H1 (cell line): ENCODE results near the gene FHIP2A. TPM values are rescaled to one million over a fixed set of nuclear protein-coding genes. Genes with fewer than 3 reads are reported as not detected.

Experiments
- CTCF ChIA-PET: fragments of 300-600 bp; sonication (Branson Sonifier 250); formaldehyde crosslinking; loops from one replicate; lab custom pipeline; 2021; ENCODE audit not compliant: partially characterized antibody; lab: Charles Lee
- POLR2A ChIA-PET: fragments of 300-600 bp; sonication (Branson Sonifier 250); formaldehyde crosslinking; loops from one replicate; lab custom pipeline; 2021; ENCODE audit warnings: inconsistent platforms; ENCODE audit not compliant: partially characterized antibody; lab: Charles Lee
- DNase-seq, 2 experiments: peaks; one replicate each; pipeline versions ENCODE4 v3.0.0 to v3.0.0-alpha.2; 2010 to 2022; ENCODE audit warnings: low spot score in 2 of 2, low read depth in 1 of 2, mixed read lengths in 1 of 2
- FAIRE-seq: peaks from 2 replicates; lab custom pipeline; 2011; peaks lifted over from hg19 to GRCh38; lab: Jason Lieb, UNC
- H2AFZ ChIP-seq: 2 replicates; pipeline ENCODE4 v1.8.1; 2012; ENCODE audit warnings: low read length, inconsistent platforms
- H2AK5ac ChIP-seq: 2 replicates; pipeline ENCODE4 v1.6.1; 2013; ENCODE audit warnings: low read depth, low read length
- H2BK120ac ChIP-seq: replicated peaks from 2 replicates; pipeline ENCODE3; 2013; ENCODE audit warnings: low read depth, low read length, inconsistent platforms
- H2BK12ac ChIP-seq: 2 replicates; pipeline ENCODE4 v1.6.1; 2013; ENCODE audit warnings: low read depth, low read length
- H2BK15ac ChIP-seq: 2 replicates; pipeline ENCODE4 v1.6.1; 2013; ENCODE audit warnings: low read length
- H2BK20ac ChIP-seq: 2 replicates; pipeline ENCODE4 v1.6.1; 2013; ENCODE audit warnings: low read length
- H2BK5ac ChIP-seq: 2 replicates; pipeline ENCODE4 v1.6.1; 2013; ENCODE audit warnings: low read depth, low read length
- H3K14ac ChIP-seq: 2 replicates; pipeline ENCODE4 v1.6.1; 2013; ENCODE audit warnings: inconsistent platforms; ENCODE audit not compliant: insufficient read length
- H3K18ac ChIP-seq: 2 replicates; pipeline ENCODE4 v1.6.1; 2013; ENCODE audit warnings: low read length; ENCODE audit errors: extremely low read depth
- H3K23ac ChIP-seq: 2 replicates; pipeline ENCODE4 v1.6.1; 2013; ENCODE audit warnings: inconsistent platforms; ENCODE audit not compliant: insufficient read length
- H3K23me2 ChIP-seq: 2 replicates; pipeline ENCODE4 v1.6.1; 2013; ENCODE audit warnings: low read depth, low read length
- H3K27ac ChIP-seq: 2 replicates; pipeline ENCODE4 v1.6.1; 2011; ENCODE audit warnings: low read depth, low read length, inconsistent platforms
- H3K27me3 ChIP-seq, 4 experiments: replicated peaks in 1 of 4; 1 replicate in 1 of 4; 2 replicates in 3 of 4; pipeline versions ENCODE4 v1.6.1 to v1.8.1; 2011 to 2013; ENCODE audit warnings: low read length in 3 of 4, mild to moderate bottlenecking in 3 of 4, inconsistent platforms in 2 of 4, mixed read lengths in 2 of 4, moderate library complexity in 1 of 4; ENCODE audit not compliant: control insufficient read depth in 3 of 4, insufficient read depth in 3 of 4; ENCODE audit errors: extremely low read depth in 1 of 4
- H3K36me3 ChIP-seq, 4 experiments: 2 replicates each; pipeline versions ENCODE4 v1.6.1 to v1.8.1; 2011 to 2013; ENCODE audit warnings: mild to moderate bottlenecking in 4 of 4, low read length in 3 of 4, moderate library complexity in 2 of 4, control low read depth in 1 of 4, inconsistent platforms in 1 of 4; ENCODE audit not compliant: insufficient read depth in 4 of 4, control insufficient read depth in 2 of 4
- H3K4ac ChIP-seq: replicated peaks from 2 replicates; pipeline ENCODE3; 2013; ENCODE audit warnings: low read length, low read depth, mixed read lengths, inconsistent platforms; ENCODE audit not compliant: insufficient read length
- H3K4me1 ChIP-seq, 4 experiments: replicated peaks in 1 of 4; 1 replicate in 1 of 4; 2 replicates in 3 of 4; pipeline versions ENCODE4 v1.6.1 to v1.8.1; 2011 to 2013; ENCODE audit warnings: low read length in 3 of 4, inconsistent platforms in 2 of 4, mixed read lengths in 1 of 4; ENCODE audit not compliant: insufficient read depth in 4 of 4, control insufficient read depth in 3 of 4
- H3K4me2 ChIP-seq, 2 experiments: 2 replicates each; pipeline versions ENCODE4 v1.6.1 to v1.8.1; 2011 to 2013; ENCODE audit warnings: low read depth in 2 of 2, low read length in 2 of 2, control low read depth in 1 of 2, inconsistent platforms in 1 of 2, mild to moderate bottlenecking in 1 of 2; ENCODE audit not compliant: insufficient read depth in 1 of 2
- H3K4me3 ChIP-seq, 4 experiments: fragments of 200-600, 300-600 bp in 1 of 4; sonication (generic), shearing (Covaris generic), sonication (Bioruptor Twin) in 1 of 4; 2 replicates each; pipeline versions ENCODE4 v1.5.1 to v1.8.1; 2011 to 2016; ENCODE audit warnings: low read length in 4 of 4, low read depth in 3 of 4, control low read depth in 2 of 4, inconsistent platforms in 2 of 4, mild to moderate bottlenecking in 2 of 4, mixed read lengths in 1 of 4, moderate library complexity in 1 of 4; ENCODE audit not compliant: insufficient read depth in 2 of 4; ENCODE audit errors: extremely low read depth in 1 of 4
- H3K56ac ChIP-seq: replicated peaks from 2 replicates; pipeline ENCODE3; 2013; ENCODE audit warnings: low read depth, mild to moderate bottlenecking, mixed read lengths, low read length, inconsistent platforms; ENCODE audit not compliant: insufficient read length
- H3K79me1 ChIP-seq: 2 replicates; pipeline ENCODE4 v1.6.1; 2013; ENCODE audit warnings: low read depth, low read length, control low read depth
- H3K79me2 ChIP-seq, 2 experiments: 2 replicates each; pipeline versions ENCODE4 v1.6.1 to v1.8.1; 2012 to 2013; ENCODE audit warnings: low read length in 2 of 2, mild to moderate bottlenecking in 2 of 2, inconsistent platforms in 1 of 2; ENCODE audit not compliant: insufficient read depth in 2 of 2, control insufficient read depth in 1 of 2
- H3K9ac ChIP-seq, 4 experiments: replicated peaks in 1 of 4; 1 replicate in 1 of 4; 2 replicates in 3 of 4; pipeline versions ENCODE4 v1.6.1 to v1.8.1; 2011 to 2013; ENCODE audit warnings: low read depth in 3 of 4, low read length in 3 of 4, control low read depth in 2 of 4, mild to moderate bottlenecking in 2 of 4, moderate library complexity in 2 of 4, inconsistent platforms in 1 of 4; ENCODE audit errors: extremely low read depth in 1 of 4
- H3K9me3 ChIP-seq, 2 experiments: 2 replicates each; pipeline versions ENCODE4 v1.6.1 to v1.8.1; 2012 to 2013; ENCODE audit warnings: mild to moderate bottlenecking in 2 of 2, moderate library complexity in 2 of 2, control low read depth in 1 of 2, inconsistent platforms in 1 of 2, low read depth in 1 of 2, low read length in 1 of 2, mixed read lengths in 1 of 2; ENCODE audit not compliant: insufficient read depth in 2 of 2
- H4K20me1 ChIP-seq, 2 experiments: replicated peaks in 1 of 2; 2 replicates each; pipeline versions ENCODE3 to v1.8.1; 2011 to 2013; ENCODE audit warnings: inconsistent platforms in 2 of 2, low read length in 2 of 2, mild to moderate bottlenecking in 1 of 2; ENCODE audit not compliant: insufficient read depth in 2 of 2, control insufficient read depth in 1 of 2
- H4K5ac ChIP-seq: 2 replicates; pipeline ENCODE4 v1.6.1; 2013; ENCODE audit warnings: low read length, low read depth, mixed read lengths, inconsistent platforms; ENCODE audit not compliant: insufficient read length
- H4K8ac ChIP-seq: 2 replicates; pipeline ENCODE4 v1.8.0; 2013; ENCODE audit warnings: mild to moderate bottlenecking, moderate library complexity, low read length, inconsistent platforms; ENCODE audit not compliant: insufficient read depth; ENCODE audit errors: extremely low read depth
- H4K91ac ChIP-seq: replicated peaks from 2 replicates; pipeline ENCODE3; 2013; ENCODE audit warnings: low read length, mixed read lengths, inconsistent platforms; ENCODE audit not compliant: insufficient read length
- BCL11A ChIP-seq, 2 experiments: IDR thresholded peaks; one replicate each; pipeline ENCODE4 v1.6.1; 2011; ENCODE audit warnings: low read depth in 2 of 2, low read length in 2 of 2, mild to moderate bottlenecking in 2 of 2
- CREB1 ChIP-seq: IDR thresholded peaks from 2 replicates; pipeline ENCODE4 v1.6.1; 2012; ENCODE audit warnings: inconsistent platforms
- EP300 ChIP-seq, 2 experiments: IDR thresholded peaks; 1 replicate in 1 of 2; 2 replicates in 1 of 2; pipeline ENCODE4 v1.6.1; 2011 to 2012; ENCODE audit warnings: low read depth in 2 of 2, low read length in 2 of 2, mild to moderate bottlenecking in 2 of 2, borderline replicate concordance in 1 of 2, inconsistent platforms in 1 of 2, moderate library complexity in 1 of 2
- EZH2 ChIP-seq: fragments of 200-600 bp; sonication (generic); IDR thresholded peaks from 2 replicates; pipeline ENCODE4 v1.7.1; 2012; ENCODE audit warnings: low read depth, mild to moderate bottlenecking, moderate library complexity, low read length, inconsistent platforms; ENCODE audit not compliant: severe bottlenecking
- FOSL1 ChIP-seq: IDR thresholded peaks from 2 replicates; pipeline ENCODE4 v1.6.1; 2011; ENCODE audit warnings: mild to moderate bottlenecking, low read depth, low read length, moderate library complexity; ENCODE audit not compliant: insufficient read depth
- POLR2A ChIP-seq, 2 experiments: IDR thresholded peaks; 1 replicate in 1 of 2; 2 replicates in 1 of 2; pipeline ENCODE4 v1.6.1; 2011; ENCODE audit warnings: low read depth in 2 of 2, low read length in 2 of 2, mild to moderate bottlenecking in 2 of 2; ENCODE audit errors: control extremely low read depth in 1 of 2
- RFX5 ChIP-seq: IDR thresholded peaks from 2 replicates; pipeline ENCODE4 v1.6.1; 2011; ENCODE audit warnings: low read depth, low read length, improper control_type of control experiment, borderline replicate concordance
- SAP30 ChIP-seq: fragments of 300-600 bp; sonication (generic); IDR thresholded peaks from 2 replicates; pipeline ENCODE4 v1.7.1; 2012; ENCODE audit warnings: low read length, moderate library complexity, mild to moderate bottlenecking, inconsistent platforms; ENCODE audit not compliant: insufficient read depth, insufficient replicate concordance
- SIN3A ChIP-seq, 2 experiments: IDR thresholded peaks in 1 of 2; conservative IDR thresholded peaks in 1 of 2; 2 replicates each; pipeline ENCODE4 v1.6.1; 2011 to 2012; ENCODE audit warnings: low read length in 2 of 2, improper control_type of control experiment in 1 of 2, low read depth in 1 of 2, mild to moderate bottlenecking in 1 of 2
- SUZ12 ChIP-seq: fragments of 200-600 bp; sonication (generic); IDR thresholded peaks from 2 replicates; pipeline ENCODE4 v1.6.1; 2012; ENCODE audit warnings: mild to moderate bottlenecking, inconsistent platforms, low read length, moderate library complexity, mixed read lengths
- WGBS, 2 experiments: shearing (Covaris generic) in 1 of 2; methylation state at CpG; one replicate each; pipeline versions ENCODE4 v1.1.6 to v1.1.7; 2013 to 2015; ENCODE audit warnings: low lambda C conversion rate in 2 of 2, mixed read lengths in 2 of 2, inconsistent platforms in 1 of 2, low coverage in 1 of 2, missing lambda C conversion rate in 1 of 2; ENCODE audit not compliant: insufficient replicate concordance in 2 of 2, insufficient coverage in 1 of 2, insufficient read length in 1 of 2; ENCODE audit errors: extremely low coverage in 1 of 2, missing lambda C conversion rate in 1 of 2; 5-methylcytosine and 5-hydroxymethylcytosine counted together
- polyA plus RNA-seq, 7 experiments: library from polyadenylated mRNA; depleted of rRNA in 3 of 7; stranded (reverse) in 5 of 7; unstranded in 2 of 7; fragments of >200 nt in 5 of 7; fragments of 200-250 nt in 2 of 7; gene quantifications; 1 replicate in 5 of 7; 2 replicates in 1 of 7; 4 replicates in 1 of 7; pipeline versions ENCODE4 v1.2.1 to v1.2.3, GENCODE V29; 2011 to 2013; ENCODE audit warnings: missing spikeins in 2 of 7, mixed read lengths in 2 of 7
- total RNA-seq: library from RNA; stranded (reverse); fragmentation: NEBNext Ultra II Directional; extraction: Animal tissue kit (Norgen Biotek cat#: 25700); gene quantifications from 2 replicates; pipeline ENCODE4 v1.2.1, GENCODE V29; 2021
- TF ChIP-seq, protein P1 (sequence below): IDR thresholded peaks from 2 replicates; pipeline ENCODE4 v1.6.1; 2012; ENCODE audit warnings: inconsistent platforms

FHIP2A gene
- total and polyA plus RNA-seq, 2 of the 8 experiments (the other 6 are each of a cell fraction or from before 2014, with no cell fraction given) = 4.5 to 15.0 TPM

GRCh38 chr10:114800361-114800760 is 21.2 kb upstream of the FHIP2A start:
- Histone ChIP-seq H2BK12ac (no peak overlapping the region), H3K23me2 (peaks cover 1% of the 10 kb centered on the region; the same call in 1 of the 2 replicates), H3K4ac (no peak overlapping the region), H2BK5ac (no peak overlapping the region), H4K5ac (no peak overlapping the region), H3K9me3 (no peaks in the 10 kb centered on the region), H2AK5ac (no peak overlapping the region), H3K27ac (no peak overlapping the region), H3K4me2 (no peak overlapping the region), H2BK20ac (no peak overlapping the region), H4K8ac (no peak overlapping the region), H3K27me3 (no peaks in the 10 kb centered on the region; a peak in 1 of 7 replicates), H3K4me3 (no peak overlapping the region), H2BK15ac (no peak overlapping the region), H3K23ac (no peak overlapping the region), H3K36me3 (no peaks in the 10 kb centered on the region), H4K91ac (no peak overlapping the region), H3K79me1 (no peaks in the 10 kb centered on the region), H3K18ac (no peak overlapping the region), H3K4me1 (no peaks in the 10 kb centered on the region), H2BK120ac (no peak overlapping the region), H3K79me2 (no peaks in the 10 kb centered on the region), H4K20me1 (no peaks in the 10 kb centered on the region), H3K56ac (no peak overlapping the region), H2AFZ (no peak overlapping the region), H3K14ac (no peak overlapping the region), H3K9ac (no peak overlapping the region)
- FAIRE-seq (no peak), DNase-seq (no peak)
- ChIA-PET POLR2A (no interaction called here), CTCF (no interaction called here)
- TF ChIP-seq SAP30 (no peak), RFX5 (no peak), SIN3A (conservative IDR thresholded peaks at IDR 0.05 in 1 of 2, IDR thresholded peaks at IDR 0.05 in 1 of 2; ENCODE audit: low read depth in 1 of 2, low read length in 2 of 2) (no peak), BCL11A (IDR thresholded peaks at IDR 0.05; ENCODE audit: low read depth in 2 of 2, low read length in 2 of 2) (no peak), CREB1 (no peak), FOSL1 (no peak), POLR2A (IDR thresholded peaks at IDR 0.05; ENCODE audit: control extremely low read depth in 1 of 2, low read depth in 2 of 2, low read length in 2 of 2) (no peak), SUZ12 (no peak), EP300 (IDR thresholded peaks at IDR 0.05; ENCODE audit: borderline replicate concordance in 1 of 2, low read depth in 2 of 2, low read length in 2 of 2) (no peak), EZH2 (no peak)
- TF ChIP-seq, protein P1, sequence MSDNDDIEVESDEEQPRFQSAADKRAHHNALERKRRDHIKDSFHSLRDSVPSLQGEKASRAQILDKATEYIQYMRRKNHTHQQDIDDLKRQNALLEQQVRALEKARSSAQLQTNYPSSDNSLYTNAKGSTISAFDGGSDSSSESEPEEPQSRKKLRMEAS = no peak
- 85% methylated on average over 1 of the region's 1 CpG; no CpG with 5 or more reads in 1 of the 2 experiments for WGBS, 2 experiments
